ENCODE results near the gene SMARCC1.

DNA sequence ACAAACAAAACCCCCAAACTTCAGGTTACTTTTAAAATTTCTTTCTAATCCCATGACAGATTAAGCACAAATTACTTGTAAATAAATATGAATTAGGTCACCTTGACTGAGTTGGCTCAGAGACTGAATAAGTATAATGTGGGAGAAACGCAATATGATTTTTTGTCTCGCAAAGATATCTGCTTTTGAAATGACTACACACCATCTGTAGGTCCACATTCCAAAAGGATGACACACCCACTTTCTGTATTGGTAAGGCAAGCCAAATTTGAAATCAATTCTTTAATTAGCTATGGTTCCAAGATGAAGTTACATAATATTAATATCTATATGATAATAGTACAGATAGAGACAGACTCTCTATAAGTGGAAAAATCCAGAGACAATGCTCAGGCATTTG lies 136.1 kb downstream of the SMARCC1 start:
- no peak for TF ChIP-seq EZH2 (optimal IDR thresholded peaks at IDR 0.05; ENCODE audit: low read depth, low read length)
- TF ChIP-seq, protein P1, sequence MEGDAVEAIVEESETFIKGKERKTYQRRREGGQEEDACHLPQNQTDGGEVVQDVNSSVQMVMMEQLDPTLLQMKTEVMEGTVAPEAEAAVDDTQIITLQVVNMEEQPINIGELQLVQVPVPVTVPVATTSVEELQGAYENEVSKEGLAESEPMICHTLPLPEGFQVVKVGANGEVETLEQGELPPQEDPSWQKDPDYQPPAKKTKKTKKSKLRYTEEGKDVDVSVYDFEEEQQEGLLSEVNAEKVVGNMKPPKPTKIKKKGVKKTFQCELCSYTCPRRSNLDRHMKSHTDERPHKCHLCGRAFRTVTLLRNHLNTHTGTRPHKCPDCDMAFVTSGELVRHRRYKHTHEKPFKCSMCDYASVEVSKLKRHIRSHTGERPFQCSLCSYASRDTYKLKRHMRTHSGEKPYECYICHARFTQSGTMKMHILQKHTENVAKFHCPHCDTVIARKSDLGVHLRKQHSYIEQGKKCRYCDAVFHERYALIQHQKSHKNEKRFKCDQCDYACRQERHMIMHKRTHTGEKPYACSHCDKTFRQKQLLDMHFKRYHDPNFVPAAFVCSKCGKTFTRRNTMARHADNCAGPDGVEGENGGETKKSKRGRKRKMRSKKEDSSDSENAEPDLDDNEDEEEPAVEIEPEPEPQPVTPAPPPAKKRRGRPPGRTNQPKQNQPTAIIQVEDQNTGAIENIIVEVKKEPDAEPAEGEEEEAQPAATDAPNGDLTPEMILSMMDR (IDR thresholded peaks at IDR 0.05; ENCODE audit: low read length), result no peak
